ENCODE results near the gene RBL2. TPM values are rescaled to one million over a fixed set of nuclear protein-coding genes. Genes with fewer than 3 reads are reported as not detected.

The RBL2 gene
- total and polyA plus RNA-seq, 2 of the 13 experiments (the other 11 are each of a cell fraction or from before 2014, with no cell fraction given): 41.2 to 60.9 TPM

DNA sequence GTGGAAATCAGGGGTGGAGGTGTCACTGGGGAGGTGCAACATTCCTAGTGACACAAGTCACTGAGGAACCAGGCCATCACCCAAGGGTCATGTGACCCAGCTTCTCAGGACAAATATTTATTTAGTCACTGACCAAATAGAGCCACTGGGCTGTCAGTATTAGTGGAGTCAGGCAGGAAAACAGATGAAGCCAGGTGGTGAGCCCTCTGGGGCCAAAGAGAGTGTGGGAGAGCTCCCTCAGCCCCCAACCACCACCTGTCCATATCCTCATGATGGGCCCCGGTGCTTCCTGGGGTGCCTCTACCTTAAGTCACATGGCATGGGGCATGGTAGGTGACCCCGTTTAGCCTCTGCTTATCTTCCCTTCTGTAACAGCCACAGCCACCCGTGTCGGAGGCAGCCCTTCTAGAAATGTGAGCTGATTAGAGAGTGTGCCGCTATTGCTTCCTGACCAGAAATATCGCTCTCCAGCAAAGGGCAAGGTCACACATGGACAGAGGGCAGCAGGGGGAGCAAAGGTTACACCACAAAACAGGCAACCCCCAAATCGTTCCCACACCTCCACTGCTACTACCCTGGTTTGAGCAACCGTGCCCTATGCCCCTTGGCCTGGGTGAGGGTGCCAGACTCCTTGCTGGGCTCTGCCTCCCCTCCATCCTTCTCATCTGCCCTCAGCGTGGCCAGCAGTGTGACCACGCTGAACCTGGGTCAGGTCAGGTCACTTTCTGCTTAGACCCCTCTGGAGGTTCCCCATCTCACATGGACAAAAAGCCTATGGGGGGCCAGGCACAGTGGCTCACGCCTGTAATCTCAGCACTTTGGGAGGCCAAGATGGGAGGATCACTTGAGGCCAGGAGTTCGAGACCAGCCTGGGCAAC is 77.4 kb downstream of the RBL2 start (continued):
- TF ChIP-seq, protein P1, sequence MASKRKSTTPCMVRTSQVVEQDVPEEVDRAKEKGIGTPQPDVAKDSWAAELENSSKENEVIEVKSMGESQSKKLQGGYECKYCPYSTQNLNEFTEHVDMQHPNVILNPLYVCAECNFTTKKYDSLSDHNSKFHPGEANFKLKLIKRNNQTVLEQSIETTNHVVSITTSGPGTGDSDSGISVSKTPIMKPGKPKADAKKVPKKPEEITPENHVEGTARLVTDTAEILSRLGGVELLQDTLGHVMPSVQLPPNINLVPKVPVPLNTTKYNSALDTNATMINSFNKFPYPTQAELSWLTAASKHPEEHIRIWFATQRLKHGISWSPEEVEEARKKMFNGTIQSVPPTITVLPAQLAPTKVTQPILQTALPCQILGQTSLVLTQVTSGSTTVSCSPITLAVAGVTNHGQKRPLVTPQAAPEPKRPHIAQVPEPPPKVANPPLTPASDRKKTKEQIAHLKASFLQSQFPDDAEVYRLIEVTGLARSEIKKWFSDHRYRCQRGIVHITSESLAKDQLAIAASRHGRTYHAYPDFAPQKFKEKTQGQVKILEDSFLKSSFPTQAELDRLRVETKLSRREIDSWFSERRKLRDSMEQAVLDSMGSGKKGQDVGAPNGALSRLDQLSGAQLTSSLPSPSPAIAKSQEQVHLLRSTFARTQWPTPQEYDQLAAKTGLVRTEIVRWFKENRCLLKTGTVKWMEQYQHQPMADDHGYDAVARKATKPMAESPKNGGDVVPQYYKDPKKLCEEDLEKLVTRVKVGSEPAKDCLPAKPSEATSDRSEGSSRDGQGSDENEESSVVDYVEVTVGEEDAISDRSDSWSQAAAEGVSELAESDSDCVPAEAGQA (IDR thresholded peaks at IDR 0.05; ENCODE audit: low read depth): no peak
- TF ChIP-seq, protein P1 (CRISPR knock-in tag; IDR thresholded peaks at IDR 0.05; ENCODE audit: borderline replicate concordance): no peak
- TF ChIP-seq ZNF230 (CRISPR knock-in tag; IDR thresholded peaks at IDR 0.05) (0 out of 2 replicates have a peak, but pooled peaks have one; percentile 28), MAFG (CRISPR knock-in tag; IDR thresholded peaks at IDR 0.05) (no peak), NCOA2 (CRISPR knock-in tag; IDR thresholded peaks at IDR 0.05) (peak; percentile 78), ZNF780A (CRISPR knock-in tag; IDR thresholded peaks at IDR 0.05) (no peak), ZSCAN21 (CRISPR knock-in tag; IDR thresholded peaks at IDR 0.05; ENCODE audit: borderline replicate concordance) (peak; percentile 65; the same call in 1 of the 2 replicates), ZNF484 (CRISPR knock-in tag; IDR thresholded peaks at IDR 0.05; ENCODE audit: borderline replicate concordance, low read depth) (no peak), TMF1 (CRISPR knock-in tag; IDR thresholded peaks at IDR 0.05; ENCODE audit: low read depth) (no peak), RBAK (CRISPR knock-in tag; IDR thresholded peaks at IDR 0.05) (no peak)
- TF ChIP-seq, protein P2, sequence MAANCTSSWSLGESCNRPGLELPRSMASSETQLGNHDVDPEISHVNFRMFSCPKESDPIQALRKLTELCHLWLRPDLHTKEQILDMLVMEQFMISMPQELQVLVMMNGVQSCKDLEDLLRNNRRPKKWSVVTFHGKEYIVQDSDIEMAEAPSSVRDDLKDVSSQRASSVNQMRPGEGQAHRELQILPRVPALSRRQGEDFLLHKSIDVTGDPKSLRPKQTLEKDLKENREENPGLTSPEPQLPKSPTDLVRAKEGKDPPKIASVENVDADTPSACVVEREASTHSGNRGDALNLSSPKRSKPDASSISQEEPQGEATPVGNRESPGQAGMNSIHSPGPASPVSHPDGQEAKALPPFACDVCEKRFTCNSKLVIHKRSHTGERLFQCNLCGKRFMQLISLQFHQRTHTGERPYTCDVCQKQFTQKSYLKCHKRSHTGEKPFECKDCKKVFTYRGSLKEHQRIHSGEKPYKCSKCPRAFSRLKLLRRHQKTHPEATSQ (CRISPR knock-in tag; IDR thresholded peaks at IDR 0.05; ENCODE audit: borderline replicate concordance): no peak; the same call in 1 of the 2 replicates
- TF ChIP-seq, protein P3, sequence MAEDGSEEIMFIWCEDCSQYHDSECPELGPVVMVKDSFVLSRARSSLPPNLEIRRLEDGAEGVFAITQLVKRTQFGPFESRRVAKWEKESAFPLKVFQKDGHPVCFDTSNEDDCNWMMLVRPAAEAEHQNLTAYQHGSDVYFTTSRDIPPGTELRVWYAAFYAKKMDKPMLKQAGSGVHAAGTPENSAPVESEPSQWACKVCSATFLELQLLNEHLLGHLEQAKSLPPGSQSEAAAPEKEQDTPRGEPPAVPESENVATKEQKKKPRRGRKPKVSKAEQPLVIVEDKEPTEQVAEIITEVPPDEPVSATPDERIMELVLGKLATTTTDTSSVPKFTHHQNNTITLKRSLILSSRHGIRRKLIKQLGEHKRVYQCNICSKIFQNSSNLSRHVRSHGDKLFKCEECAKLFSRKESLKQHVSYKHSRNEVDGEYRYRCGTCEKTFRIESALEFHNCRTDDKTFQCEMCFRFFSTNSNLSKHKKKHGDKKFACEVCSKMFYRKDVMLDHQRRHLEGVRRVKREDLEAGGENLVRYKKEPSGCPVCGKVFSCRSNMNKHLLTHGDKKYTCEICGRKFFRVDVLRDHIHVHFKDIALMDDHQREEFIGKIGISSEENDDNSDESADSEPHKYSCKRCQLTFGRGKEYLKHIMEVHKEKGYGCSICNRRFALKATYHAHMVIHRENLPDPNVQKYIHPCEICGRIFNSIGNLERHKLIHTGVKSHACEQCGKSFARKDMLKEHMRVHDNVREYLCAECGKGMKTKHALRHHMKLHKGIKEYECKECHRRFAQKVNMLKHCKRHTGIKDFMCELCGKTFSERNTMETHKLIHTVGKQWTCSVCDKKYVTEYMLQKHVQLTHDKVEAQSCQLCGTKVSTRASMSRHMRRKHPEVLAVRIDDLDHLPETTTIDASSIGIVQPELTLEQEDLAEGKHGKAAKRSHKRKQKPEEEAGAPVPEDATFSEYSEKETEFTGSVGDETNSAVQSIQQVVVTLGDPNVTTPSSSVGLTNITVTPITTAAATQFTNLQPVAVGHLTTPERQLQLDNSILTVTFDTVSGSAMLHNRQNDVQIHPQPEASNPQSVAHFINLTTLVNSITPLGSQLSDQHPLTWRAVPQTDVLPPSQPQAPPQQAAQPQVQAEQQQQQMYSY (CRISPR knock-in tag; IDR thresholded peaks at IDR 0.05): no peak
- TF ChIP-seq, protein P4, sequence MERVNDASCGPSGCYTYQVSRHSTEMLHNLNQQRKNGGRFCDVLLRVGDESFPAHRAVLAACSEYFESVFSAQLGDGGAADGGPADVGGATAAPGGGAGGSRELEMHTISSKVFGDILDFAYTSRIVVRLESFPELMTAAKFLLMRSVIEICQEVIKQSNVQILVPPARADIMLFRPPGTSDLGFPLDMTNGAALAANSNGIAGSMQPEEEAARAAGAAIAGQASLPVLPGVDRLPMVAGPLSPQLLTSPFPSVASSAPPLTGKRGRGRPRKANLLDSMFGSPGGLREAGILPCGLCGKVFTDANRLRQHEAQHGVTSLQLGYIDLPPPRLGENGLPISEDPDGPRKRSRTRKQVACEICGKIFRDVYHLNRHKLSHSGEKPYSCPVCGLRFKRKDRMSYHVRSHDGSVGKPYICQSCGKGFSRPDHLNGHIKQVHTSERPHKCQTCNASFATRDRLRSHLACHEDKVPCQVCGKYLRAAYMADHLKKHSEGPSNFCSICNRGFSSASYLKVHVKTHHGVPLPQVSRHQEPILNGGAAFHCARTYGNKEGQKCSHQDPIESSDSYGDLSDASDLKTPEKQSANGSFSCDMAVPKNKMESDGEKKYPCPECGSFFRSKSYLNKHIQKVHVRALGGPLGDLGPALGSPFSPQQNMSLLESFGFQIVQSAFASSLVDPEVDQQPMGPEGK (CRISPR knock-in tag; IDR thresholded peaks at IDR 0.05): peak; percentile 95
- TF ChIP-seq, protein P5, sequence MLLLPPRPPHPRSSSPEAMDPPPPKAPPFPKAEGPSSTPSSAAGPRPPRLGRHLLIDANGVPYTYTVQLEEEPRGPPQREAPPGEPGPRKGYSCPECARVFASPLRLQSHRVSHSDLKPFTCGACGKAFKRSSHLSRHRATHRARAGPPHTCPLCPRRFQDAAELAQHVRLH (CRISPR knock-in tag; IDR thresholded peaks at IDR 0.05; ENCODE audit: borderline replicate concordance, low read depth): peak; percentile 52

Measured in HepG2 (cell line).